Stimulated activated CD8-positive, alpha-beta memory T cell treated with anti-CD3 and anti-CD28 coated beads, Interleukin-7, amount 100 ng/mL, for 24 hours (primary cell): ENCODE measurements around the gene PLCB1.

ENCODE experiments used
- DNase-seq: peaks from one replicate; pipeline ENCODE4 v3.0.0-alpha.2; 2020; ENCODE audit warnings: low read depth

The PLCB1 gene

GRCh38 chr20:8895472-8895871, 763.4 kb downstream of the PLCB1 start:
- no peak for DNase-seq

GRCh38 chr20:8898823-8899222, 766.8 kb downstream of the PLCB1 start:
- no peak for DNase-seq

GRCh38 chr20:8901237-8902025, 769.4 kb downstream of the PLCB1 start:
- no peak for DNase-seq

- DNase-seq: no peak
These were observed 771.9 kb downstream of the PLCB1 start for GRCh38 chr20:8903655-8904605.

- no peak for DNase-seq
These were observed 777.5 kb downstream of the PLCB1 start for GRCh38 chr20:8909596-8909995.

- DNase-seq: no peak
These were observed 780.0 kb downstream of the PLCB1 start for GRCh38 chr20:8912096-8912495.

GRCh38 chr20:8912731-8913130, 780.7 kb downstream of the PLCB1 start:
- DNase-seq: no peak

GRCh38 chr20:8913456-8913855, 781.4 kb downstream of the PLCB1 start:
- DNase-seq: no peak

GRCh38 chr20:8914421-8914820, 782.4 kb downstream of the PLCB1 start:
- no peak for DNase-seq

- no peak for DNase-seq
These were observed 785.0 kb downstream of the PLCB1 start for GRCh38 chr20:8917084-8917483.

GRCh38 chr20:8918145-8918544, 786.1 kb downstream of the PLCB1 start:
- no peak for DNase-seq

GRCh38 chr20:8924539-8924938, 792.5 kb downstream of the PLCB1 start:
- DNase-seq: no peak

GRCh38 chr20:8930726-8931125, 798.7 kb downstream of the PLCB1 start:
- DNase-seq: no peak

- DNase-seq: no peak
These were observed 800.4 kb downstream of the PLCB1 start for GRCh38 chr20:8932192-8933165.

GRCh38 chr20:8933381-8933807, 801.3 kb downstream of the PLCB1 start:
- DNase-seq: no peak

- DNase-seq: no peak
These were observed 802.3 kb downstream of the PLCB1 start for GRCh38 chr20:8934362-8934761.
